Hepatocyte (in vitro differentiated cells): Measurements from ENCODE around the gene C11orf24. TPM values are rescaled to one million over a fixed set of nuclear protein-coding genes. Genes with fewer than 3 reads are reported as not detected.
"Not testable (repeated sequence)": the region's sequence is repeated elsewhere in the genome, so short reads cannot be mapped to it uniquely, and the experiment has no call there.

Source experiments
- DNase-seq: peaks from one replicate; pipeline ENCODE4 v3.0.0-alpha.2; 2016; ENCODE audit warnings: low spot score
- H2AFZ ChIP-seq: fragments of 200-600 bp; sonication (generic); 2 replicates; pipeline ENCODE4 v1.6.0; 2016; ENCODE audit warnings: antibody characterized with exemption, mild to moderate bottlenecking
- H3K27ac ChIP-seq: fragments of 200-600 bp; sonication (generic); 2 replicates; pipeline ENCODE4 v1.5.1; 2016; ENCODE audit warnings: mild to moderate bottlenecking
- H3K27me3 ChIP-seq: fragments of 200-600 bp; sonication (generic); 2 replicates; pipeline ENCODE4 v1.6.1; 2016
- H3K36me3 ChIP-seq: fragments of 200-600 bp; sonication (generic); replicated peaks from 2 replicates; pipeline ENCODE4 v1.5.1; 2016; ENCODE audit warnings: low read depth; ENCODE audit not compliant: insufficient read depth
- H3K4me1 ChIP-seq: fragments of 200-600 bp; sonication (generic); 2 replicates; pipeline ENCODE4 v1.5.1; 2016; ENCODE audit warnings: mild to moderate bottlenecking, moderate library complexity; ENCODE audit not compliant: insufficient read depth
- H3K4me2 ChIP-seq: fragments of 200-600 bp; sonication (generic); 2 replicates; pipeline ENCODE4 v1.6.0; 2016
- H3K4me3 ChIP-seq: fragments of 200-600 bp; sonication (generic); 2 replicates; pipeline ENCODE4 v1.5.1; 2016; ENCODE audit warnings: mild to moderate bottlenecking
- H3K79me2 ChIP-seq: fragments of 200-600 bp; sonication (generic); 2 replicates; pipeline ENCODE4 v1.6.0; 2017; ENCODE audit warnings: mild to moderate bottlenecking
- H3K9me2 ChIP-seq: fragments of 200-600 bp; sonication (generic); replicated peaks from 2 replicates; pipeline ENCODE4 v1.6.0; 2017; ENCODE audit warnings: mild to moderate bottlenecking; ENCODE audit not compliant: insufficient read depth
- H3K9me3 ChIP-seq: fragments of 200-600 bp; sonication (generic); 2 replicates; pipeline ENCODE4 v1.5.1; 2016; ENCODE audit warnings: low read depth, mild to moderate bottlenecking
- H4K20me1 ChIP-seq: fragments of 200-600 bp; sonication (generic); 2 replicates; pipeline ENCODE4 v1.6.0; 2016; ENCODE audit warnings: mild to moderate bottlenecking; ENCODE audit not compliant: insufficient read depth, poor library complexity, severe bottlenecking
- EZH2 ChIP-seq: fragments of 200-600 bp; sonication (generic); IDR thresholded peaks from 2 replicates; pipeline ENCODE4 v1.6.1; 2016; ENCODE audit warnings: antibody characterized with exemption, mild to moderate bottlenecking, borderline replicate concordance
- EZH2phosphoT487 ChIP-seq: fragments of 200-600 bp; sonication (generic); IDR thresholded peaks from one replicate; pipeline ENCODE4 v1.6.1; 2018; ENCODE audit warnings: antibody characterized with exemption, mild to moderate bottlenecking, low read depth, moderate library complexity; ENCODE audit not compliant: unreplicated experiment, severe bottlenecking
- WGBS: methylation state at CpG from one replicate; pipeline ENCODE4 v1.1.6; 2016; ENCODE audit warnings: low lambda C conversion rate; ENCODE audit errors: missing lambda C conversion rate; 5-methylcytosine and 5-hydroxymethylcytosine counted together
- polyA plus RNA-seq: library from polyadenylated mRNA; unstranded; fragments of >200 nt; fragmentation: Nextera tagmentation; extraction: Ambion mirVana; gene quantifications from 2 replicates; pipeline ENCODE4 v1.2.1, GENCODE V29; 2016
- total RNA-seq: library from RNA; depleted of rRNA; stranded (reverse); fragments of >200 nt; gene quantifications from 2 replicates; pipeline ENCODE4 v1.2.3, GENCODE V29; 2014
- TF ChIP-seq, protein P1 (sequence below): fragments of 200-600 bp; sonication (generic); IDR thresholded peaks from 2 replicates; pipeline ENCODE4 v1.5.1; 2016; ENCODE audit warnings: antibody characterized with exemption, mild to moderate bottlenecking; ENCODE audit not compliant: poor library complexity

Gene C11orf24
- total and polyA plus RNA-seq, 2 experiments from 2014 or later, result 55.6 to 76.2 TPM

DNA sequence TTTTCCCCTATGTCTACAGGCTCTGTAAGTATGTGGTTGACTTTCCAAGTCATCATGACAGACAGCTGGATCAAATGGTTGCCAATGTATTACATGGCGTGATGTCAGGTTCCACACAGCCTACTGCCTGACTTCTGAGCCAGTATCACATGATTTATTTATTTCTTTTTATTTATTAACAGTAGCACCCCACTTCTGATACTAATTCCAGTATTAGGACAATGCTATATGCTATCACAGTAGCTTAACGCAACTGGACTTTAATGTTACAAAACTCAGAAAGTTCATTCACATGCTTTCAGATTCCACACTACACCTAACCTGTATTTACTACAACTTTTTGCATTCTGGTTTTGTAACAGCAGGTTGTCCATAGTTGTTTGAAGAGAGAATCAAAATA lies 17.7 kb upstream of the C11orf24 start:
- H3K79me2 ChIP-seq, result no peaks in the 10 kb centered on the region
- no peak overlapping the region for H3K27ac ChIP-seq
- no peaks in the 10 kb centered on the region for H3K27me3 ChIP-seq
- no peaks in the 10 kb centered on the region for H3K4me1 ChIP-seq
- no peaks in the 10 kb centered on the region for H3K9me3 ChIP-seq
- no peak overlapping the region for H2AFZ ChIP-seq
- no peaks in the 10 kb centered on the region for H4K20me1 ChIP-seq
- H3K4me2 ChIP-seq, result no peak overlapping the region
- no peak overlapping the region for H3K4me3 ChIP-seq
- no peaks in the 10 kb centered on the region for H3K9me2 ChIP-seq
- no peaks in the 10 kb centered on the region for H3K36me3 ChIP-seq
- 94% methylated on average over 2 of the region's 2 CpGs for WGBS
- no peak for DNase-seq
- TF ChIP-seq EZH2 (no peak), EZH2phosphoT487 (no peak)
- TF ChIP-seq, protein P1, sequence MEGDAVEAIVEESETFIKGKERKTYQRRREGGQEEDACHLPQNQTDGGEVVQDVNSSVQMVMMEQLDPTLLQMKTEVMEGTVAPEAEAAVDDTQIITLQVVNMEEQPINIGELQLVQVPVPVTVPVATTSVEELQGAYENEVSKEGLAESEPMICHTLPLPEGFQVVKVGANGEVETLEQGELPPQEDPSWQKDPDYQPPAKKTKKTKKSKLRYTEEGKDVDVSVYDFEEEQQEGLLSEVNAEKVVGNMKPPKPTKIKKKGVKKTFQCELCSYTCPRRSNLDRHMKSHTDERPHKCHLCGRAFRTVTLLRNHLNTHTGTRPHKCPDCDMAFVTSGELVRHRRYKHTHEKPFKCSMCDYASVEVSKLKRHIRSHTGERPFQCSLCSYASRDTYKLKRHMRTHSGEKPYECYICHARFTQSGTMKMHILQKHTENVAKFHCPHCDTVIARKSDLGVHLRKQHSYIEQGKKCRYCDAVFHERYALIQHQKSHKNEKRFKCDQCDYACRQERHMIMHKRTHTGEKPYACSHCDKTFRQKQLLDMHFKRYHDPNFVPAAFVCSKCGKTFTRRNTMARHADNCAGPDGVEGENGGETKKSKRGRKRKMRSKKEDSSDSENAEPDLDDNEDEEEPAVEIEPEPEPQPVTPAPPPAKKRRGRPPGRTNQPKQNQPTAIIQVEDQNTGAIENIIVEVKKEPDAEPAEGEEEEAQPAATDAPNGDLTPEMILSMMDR, result no peak

DNA sequence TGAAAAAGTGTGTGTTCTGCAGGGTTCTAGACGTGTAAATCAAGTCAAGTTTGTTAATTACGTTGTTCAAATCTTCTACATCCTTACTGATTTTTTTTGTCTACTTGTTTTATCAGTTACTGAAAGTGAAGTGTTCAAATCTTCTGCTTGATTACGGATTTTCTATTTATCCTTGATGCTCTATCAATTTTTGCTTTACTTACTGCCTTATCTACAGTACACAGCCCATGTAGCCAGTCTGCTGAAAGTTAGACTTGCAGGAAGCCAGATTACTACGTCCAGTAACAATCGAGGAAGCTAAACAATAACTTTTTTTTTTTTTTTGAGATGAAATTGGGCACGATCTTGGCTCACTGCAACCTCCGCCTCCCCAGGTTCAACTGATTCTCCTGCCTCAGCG lies 15.6 kb upstream of the C11orf24 start:
- H3K9me3 ChIP-seq, result no peaks in the 10 kb centered on the region
- TF ChIP-seq EZH2phosphoT487 (no peak), EZH2 (no peak)
- TF ChIP-seq, protein P1, result no peak
- DNase-seq, result no peak
- H3K4me1 ChIP-seq, result no peaks in the 10 kb centered on the region
- no peaks in the 10 kb centered on the region for H4K20me1 ChIP-seq
- no peaks in the 10 kb centered on the region for H3K9me2 ChIP-seq
- no peak overlapping the region for H3K4me3 ChIP-seq
- WGBS, result 84% methylated on average over 8 of the region's 8 CpGs
- H3K79me2 ChIP-seq, result no peaks in the 10 kb centered on the region
- H3K27me3 ChIP-seq, result no peaks in the 10 kb centered on the region
- H3K27ac ChIP-seq, result no peak overlapping the region
- no peak overlapping the region for H2AFZ ChIP-seq
- no peak overlapping the region for H3K4me2 ChIP-seq
- no peaks in the 10 kb centered on the region for H3K36me3 ChIP-seq

DNA sequence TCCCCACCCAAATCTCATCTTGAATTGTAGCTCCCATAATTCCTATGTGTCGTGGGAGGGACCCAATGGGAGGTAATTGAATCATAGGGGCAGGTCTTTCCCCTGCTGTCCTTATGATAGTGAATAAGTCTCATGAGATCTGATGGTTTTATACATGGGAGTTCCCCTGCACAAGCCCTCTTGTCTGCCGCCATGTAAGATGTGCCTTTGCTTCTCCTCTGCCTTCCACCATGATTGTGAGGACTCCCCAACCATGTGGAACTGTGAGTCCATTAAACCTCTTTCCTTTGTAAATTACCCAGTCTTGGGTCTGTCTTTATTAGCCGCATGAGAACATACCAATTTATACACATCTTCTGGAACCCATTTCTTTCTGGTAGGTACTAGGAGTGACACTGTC lies 12.8 kb upstream of the C11orf24 start:
- not testable (repeated sequence) for H3K27me3 ChIP-seq, H3K79me2 ChIP-seq, H3K4me3 ChIP-seq, H3K36me3 ChIP-seq, H2AFZ ChIP-seq, H3K27ac ChIP-seq, H4K20me1 ChIP-seq, H3K9me3 ChIP-seq, H3K9me2 ChIP-seq, H3K4me2 ChIP-seq, H3K4me1 ChIP-seq, DNase-seq
- whole genome bisulfite sequencing, result 91% methylated on average over 3 of the region's 3 CpGs

DNA sequence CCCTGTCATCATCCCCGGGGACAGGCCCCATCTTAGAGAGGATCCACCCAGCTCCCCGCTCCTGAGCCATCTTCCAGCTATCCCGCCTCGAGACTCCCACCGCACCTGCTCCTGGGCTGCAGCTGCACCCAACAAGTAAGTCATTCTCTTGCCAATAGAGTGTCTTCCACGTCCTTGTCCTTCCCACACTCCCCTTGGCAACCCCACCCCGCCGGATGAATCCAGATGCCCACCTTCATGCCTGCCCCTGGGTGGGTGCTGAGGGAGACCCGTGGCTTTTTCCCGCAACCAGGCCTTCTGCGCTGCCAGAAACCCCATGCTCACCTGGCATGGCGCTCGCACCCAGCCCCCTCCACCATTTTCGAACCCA lies 11.1 kb upstream of the C11orf24 start:
- no peaks in the 10 kb centered on the region for H3K79me2 ChIP-seq

More for the DNA sequence above, 11.1 kb upstream of the C11orf24 start:
- Histone ChIP-seq H3K4me3 (no peak overlapping the region), H3K4me1 (no peaks in the 10 kb centered on the region), H3K9me3 (no peaks in the 10 kb centered on the region), H3K4me2 (no peak overlapping the region), H3K27ac (no peak overlapping the region), H3K27me3 (no peaks in the 10 kb centered on the region), H3K9me2 (no peaks in the 10 kb centered on the region), H3K36me3 (no peaks in the 10 kb centered on the region), H2AFZ (no peak overlapping the region), H4K20me1 (no peaks in the 10 kb centered on the region)
- WGBS, result 94% methylated on average over 12 of the region's 14 CpGs
- TF ChIP-seq EZH2phosphoT487 (no peak), EZH2 (no peak)
- TF ChIP-seq, protein P1, result no peak
- no peak for DNase-seq
